ENCODE results near the gene PIGO.

PIGO gene

DNA sequence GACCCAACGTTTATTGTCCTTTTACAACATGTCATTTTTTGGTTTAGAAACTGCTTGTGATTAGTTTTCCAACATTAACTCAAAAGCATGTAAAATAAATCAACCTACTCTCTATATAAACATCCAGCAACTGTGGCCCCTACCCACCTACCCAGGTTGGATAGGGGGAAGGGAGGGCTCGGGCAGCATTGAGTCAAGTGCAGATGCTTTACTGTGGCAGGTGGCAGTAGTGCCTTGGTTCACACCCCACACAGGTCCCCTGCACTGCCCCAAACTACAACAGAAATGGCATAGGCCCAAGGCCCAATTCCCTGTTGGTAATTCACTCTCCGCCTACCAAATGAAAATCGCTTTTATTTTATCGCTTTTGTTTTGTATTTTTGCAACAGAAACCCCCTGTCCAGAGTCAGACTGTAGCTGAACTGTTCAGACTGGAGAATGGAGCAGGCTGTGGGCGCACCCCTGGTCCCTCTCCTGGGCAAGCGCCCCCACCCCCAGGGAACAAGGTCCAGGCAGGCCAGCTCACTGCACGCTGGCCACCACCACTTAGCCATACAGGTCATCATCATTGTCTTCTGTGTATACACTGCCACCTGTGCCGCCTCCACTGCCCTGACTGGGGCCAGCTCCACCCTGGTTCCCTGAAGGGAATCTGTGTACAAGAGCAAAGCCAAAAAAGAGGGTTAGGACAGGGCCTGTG is 39.7 kb downstream of the PIGO start:
- H3K27ac ChIP-seq = no peak overlapping the region
- TF ChIP-seq ZFX (IDR thresholded peaks at IDR 0.05) = no peak
- TF ChIP-seq, protein P1, sequence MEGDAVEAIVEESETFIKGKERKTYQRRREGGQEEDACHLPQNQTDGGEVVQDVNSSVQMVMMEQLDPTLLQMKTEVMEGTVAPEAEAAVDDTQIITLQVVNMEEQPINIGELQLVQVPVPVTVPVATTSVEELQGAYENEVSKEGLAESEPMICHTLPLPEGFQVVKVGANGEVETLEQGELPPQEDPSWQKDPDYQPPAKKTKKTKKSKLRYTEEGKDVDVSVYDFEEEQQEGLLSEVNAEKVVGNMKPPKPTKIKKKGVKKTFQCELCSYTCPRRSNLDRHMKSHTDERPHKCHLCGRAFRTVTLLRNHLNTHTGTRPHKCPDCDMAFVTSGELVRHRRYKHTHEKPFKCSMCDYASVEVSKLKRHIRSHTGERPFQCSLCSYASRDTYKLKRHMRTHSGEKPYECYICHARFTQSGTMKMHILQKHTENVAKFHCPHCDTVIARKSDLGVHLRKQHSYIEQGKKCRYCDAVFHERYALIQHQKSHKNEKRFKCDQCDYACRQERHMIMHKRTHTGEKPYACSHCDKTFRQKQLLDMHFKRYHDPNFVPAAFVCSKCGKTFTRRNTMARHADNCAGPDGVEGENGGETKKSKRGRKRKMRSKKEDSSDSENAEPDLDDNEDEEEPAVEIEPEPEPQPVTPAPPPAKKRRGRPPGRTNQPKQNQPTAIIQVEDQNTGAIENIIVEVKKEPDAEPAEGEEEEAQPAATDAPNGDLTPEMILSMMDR (conservative IDR thresholded peaks at IDR 0.05) = no peak

DNA sequence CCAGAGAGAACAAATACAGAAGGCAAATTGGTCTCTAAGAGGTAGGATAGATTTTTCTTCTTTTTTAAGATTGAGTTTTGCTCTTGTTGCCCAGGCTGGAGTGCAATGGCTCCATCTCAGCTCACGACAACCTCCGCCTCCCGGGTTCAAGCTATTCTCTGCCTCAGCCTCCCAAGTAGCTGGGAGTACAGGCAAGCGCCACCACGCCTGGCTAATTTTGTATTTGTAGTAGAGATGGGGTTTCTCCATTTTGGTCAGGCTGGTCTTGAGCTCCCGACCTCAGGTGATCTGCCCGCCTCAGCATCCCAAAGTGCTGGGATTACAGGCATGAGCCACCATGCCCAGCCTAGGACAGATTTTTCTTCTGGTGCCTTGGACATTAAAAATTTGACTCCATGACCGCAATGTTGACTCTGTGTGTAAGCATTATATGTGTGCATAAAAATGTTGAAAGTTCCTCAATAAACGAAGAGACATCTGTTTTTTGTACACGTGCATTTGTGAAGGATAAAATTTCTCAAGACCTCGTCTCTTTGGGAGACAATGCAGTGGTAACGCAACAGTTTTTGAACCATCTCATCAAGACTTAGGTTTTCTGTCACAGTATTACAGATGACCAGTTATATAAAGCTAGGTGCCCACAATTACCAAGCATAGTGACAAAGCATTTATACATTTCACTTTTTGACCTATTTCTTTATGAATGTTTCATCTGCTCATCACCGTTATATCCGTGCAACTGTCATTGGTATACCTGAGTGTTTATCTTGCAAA is 41.3 kb downstream of the PIGO start:
- TF ChIP-seq ZFX (IDR thresholded peaks at IDR 0.05) = no peak
- TF ChIP-seq, protein P1 (conservative IDR thresholded peaks at IDR 0.05) = no peak
- no peak overlapping the region for H3K27ac ChIP-seq

DNA sequence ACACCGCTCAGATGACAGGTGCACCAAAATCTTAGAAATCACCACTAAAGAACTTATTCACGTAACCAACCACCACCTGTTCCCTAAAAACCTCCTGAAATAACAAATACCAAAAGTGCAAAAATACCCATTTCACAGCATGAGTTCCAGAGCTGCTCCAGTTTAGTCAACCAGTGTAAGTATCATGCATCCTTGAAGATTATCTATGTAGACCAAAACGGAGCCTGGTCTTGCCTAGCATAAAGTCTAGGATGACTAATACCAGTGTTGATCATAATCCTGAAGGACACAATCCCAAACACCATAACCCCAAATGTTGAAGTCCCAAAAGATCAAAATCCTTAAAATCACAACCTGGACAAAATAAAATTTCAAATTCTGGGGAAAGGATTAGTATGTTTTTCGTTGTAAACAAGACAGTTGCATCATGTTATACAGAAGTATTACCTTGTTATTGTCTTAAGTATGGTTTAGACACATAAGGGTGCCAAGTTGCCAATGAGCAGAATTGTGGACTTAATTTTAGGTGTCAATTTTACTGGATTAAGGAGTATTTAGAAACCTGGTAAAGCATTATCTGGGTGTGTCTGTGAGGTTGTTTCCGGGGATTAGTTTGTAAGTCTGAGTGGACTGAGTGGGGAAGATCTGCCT is 42.1 kb downstream of the PIGO start:
- H3K27ac ChIP-seq = no peak overlapping the region

DNA sequence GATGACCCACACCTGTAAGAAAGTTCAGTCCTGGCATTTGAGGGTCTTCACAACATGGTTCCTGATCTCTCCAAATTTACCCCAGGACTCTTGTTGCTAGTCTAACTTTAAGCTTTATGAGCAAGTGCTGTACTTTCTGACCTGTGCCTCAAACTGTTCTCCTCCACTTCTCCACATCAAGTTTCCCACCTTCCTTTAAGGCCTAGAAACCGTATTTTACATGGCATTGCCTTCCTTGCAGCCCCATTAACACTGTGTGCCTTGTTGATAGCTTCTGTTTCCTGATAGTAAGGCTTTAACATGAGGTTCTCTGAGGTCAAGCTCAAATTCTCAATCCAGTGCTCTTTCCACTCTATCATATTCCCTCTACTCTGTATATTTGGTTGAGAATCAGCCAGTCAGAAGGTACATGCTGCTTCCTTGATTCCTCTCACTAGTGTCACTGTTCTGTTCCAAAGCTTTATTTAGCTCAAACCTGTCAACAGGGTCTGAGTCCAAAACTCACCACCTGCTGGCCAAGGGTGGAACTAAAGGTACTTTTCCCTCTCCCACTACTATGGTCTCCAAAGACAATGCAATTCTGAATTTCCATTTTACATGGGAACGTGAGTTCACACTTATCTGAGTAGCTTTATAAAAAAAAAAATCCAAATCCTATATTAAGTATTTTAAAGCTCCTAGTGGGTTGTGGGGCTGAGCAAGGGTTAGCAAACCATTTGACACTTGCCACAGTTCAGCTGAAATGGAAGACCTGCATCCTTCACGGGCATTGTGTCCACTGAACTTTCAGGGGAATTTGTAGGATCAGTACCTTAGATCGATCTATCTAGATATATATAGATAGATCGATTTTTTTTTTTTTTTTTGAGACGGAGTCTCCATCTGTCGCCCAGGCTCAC is 45.1 kb downstream of the PIGO start:
- no peak overlapping the region for H3K27ac ChIP-seq
- TF ChIP-seq, protein P1 (conservative IDR thresholded peaks at IDR 0.05) = peak; percentile 81
- no peak for TF ChIP-seq ZFX (IDR thresholded peaks at IDR 0.05)

More for the DNA sequence above, 42.1 kb downstream of the PIGO start:
- no peak for TF ChIP-seq ZFX (IDR thresholded peaks at IDR 0.05)
- TF ChIP-seq, protein P1 (conservative IDR thresholded peaks at IDR 0.05) = no peak

DNA sequence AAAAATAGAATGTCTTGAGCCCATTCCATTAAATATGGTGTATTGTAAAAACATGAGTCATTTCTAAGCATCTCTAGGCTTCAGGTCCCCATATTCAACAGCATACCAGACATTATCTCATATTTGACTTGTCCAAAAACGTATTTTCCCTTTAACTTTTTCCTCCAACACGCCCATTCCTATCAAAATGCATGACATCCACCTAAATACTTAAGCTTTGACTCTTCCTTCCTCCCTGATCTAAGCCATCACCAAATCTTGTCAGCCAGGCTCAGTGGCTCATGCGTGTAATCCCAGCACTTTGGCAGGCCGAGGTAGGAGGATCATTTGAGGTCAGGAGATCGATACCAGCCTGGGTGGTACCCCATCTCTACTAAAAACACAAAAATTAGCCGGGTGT is 47.9 kb downstream of the PIGO start:
- no peak overlapping the region for H3K27ac ChIP-seq
- TF ChIP-seq, protein P1 (conservative IDR thresholded peaks at IDR 0.05) = no peak
- TF ChIP-seq ZFX (IDR thresholded peaks at IDR 0.05) = no peak

DNA sequence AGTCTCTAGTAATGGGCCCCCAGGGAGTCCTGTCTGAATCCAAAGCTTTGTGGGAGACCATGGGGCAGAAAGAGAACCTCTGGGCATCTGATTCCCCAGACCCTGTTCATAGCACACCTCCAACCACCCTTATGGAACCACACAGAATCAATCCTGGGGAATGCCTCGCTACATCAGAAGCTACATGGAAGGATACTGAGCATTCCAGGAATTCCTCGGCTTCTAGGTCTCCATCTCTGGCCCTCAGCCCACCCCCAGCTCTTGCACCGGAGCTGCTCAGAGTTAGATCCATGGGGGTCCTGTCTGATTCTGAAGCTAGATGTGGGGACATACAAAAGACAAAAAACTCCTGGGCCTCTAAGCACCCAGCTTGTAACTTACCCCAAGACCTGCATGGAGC is 52.3 kb downstream of the PIGO start:
- H3K27ac ChIP-seq = no peak overlapping the region
- TF ChIP-seq, protein P1 (conservative IDR thresholded peaks at IDR 0.05) = no peak
- TF ChIP-seq ZFX (IDR thresholded peaks at IDR 0.05) = no peak
